IPS-NIHi11 (cell line): ENCODE measurements around the gene MBNL2.
A peak's percentile ranks its signal among the peaks of the same experiment; 100 is the strongest.

Experiments used
- DNase-seq: peaks from one replicate; pipeline ENCODE4 v3.0.0; 2012; ENCODE audit warnings: mixed read lengths, low spot score

The MBNL2 gene

DNA sequence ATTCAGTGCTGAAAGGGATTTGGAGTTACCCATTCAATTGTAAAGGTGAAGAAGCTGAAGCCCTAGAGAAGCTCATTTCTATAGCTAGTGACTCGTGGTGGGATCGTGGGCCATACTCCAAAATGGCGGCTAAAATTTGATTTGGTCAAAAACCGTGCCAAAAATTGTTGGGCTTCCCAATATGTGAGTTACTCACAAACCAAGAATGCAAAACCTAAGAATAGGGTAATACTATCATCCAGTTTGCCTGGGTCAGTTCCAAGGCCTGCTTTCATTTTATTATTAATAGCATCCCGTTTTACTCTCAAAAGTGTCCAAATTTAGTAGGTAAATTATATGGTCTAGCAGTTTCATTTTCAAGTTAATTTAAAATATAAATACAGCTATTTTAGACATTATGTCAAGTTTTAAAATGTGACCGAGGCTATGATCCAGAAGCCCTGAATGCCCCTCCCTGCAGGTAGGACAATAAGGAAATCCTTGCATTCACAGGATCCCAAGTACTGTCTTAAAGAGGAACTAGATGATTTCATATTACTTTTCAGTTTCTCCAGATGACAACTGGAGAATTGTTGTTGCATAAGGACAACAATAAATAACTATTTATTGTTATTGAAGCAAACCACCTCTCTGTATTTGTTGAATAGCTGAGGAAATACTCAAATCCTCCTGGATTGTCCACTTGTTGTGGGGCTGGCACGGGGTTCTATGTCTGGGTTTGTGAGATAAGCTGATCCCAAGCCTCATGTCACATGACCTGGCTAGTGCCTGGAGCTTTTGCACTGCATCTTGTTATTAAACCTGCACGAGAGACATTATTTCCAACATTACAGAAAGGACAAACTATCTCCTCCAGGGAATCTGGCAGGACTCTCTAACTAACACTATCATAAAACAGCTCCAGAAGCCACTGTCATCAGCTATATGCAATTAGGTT, 200.3 kb downstream of the MBNL2 start:
- DNase-seq, result no peak

DNA sequence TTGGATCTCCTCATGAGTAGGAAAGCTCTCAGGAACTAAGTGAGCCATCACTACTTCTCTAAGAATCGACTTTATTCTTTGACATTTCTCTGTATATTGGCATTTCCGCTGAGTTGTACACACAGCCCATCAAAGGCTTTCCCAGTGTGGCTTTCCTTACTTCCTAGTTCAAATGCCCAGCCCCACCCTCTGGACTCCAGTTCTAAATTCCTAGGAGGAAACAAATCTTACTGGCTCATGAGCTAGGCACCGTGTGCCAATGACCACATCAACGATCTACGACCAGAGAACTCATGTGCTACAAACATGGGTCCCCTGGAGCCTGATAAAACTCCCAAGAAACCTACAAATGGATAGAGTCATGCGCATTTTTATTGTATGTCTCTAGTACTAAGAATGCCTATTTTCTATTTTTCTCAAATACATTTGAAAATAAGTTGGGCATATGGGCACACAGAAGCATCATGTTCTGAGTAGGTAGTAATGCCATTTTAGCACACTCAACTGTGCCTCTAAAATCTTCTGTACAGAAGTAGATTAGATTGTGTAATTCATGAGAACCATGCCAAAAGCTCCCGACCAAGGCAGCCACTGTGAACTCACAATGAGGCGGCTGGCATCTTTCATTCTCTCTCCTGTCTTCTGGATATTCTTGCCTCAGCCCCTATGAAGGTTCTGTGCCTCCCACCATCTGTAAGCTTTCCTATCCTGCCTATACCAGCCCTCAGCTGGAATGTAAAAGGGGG, 201.3 kb downstream of the MBNL2 start:
- DNase-seq, result no peak

DNA sequence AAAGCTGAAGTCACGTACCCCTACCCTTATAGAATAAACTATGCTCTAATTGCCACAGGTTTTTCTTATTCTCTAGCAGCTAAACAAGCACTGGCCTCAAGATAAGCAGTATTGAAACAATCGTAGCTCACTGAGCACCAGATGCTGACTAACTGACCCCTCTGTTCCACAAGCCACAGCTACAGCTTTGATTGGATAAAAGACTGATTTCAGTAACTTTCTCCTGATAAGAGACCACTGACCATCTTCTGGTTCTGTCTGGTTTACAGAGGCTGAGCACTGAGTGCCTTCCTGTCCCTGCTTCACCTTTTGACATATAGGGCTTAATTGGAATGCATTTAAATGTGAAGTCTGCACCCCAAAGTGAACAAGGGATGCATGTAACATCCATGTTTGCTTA, 203.5 kb downstream of the MBNL2 start:
- no peak for DNase-seq

DNA sequence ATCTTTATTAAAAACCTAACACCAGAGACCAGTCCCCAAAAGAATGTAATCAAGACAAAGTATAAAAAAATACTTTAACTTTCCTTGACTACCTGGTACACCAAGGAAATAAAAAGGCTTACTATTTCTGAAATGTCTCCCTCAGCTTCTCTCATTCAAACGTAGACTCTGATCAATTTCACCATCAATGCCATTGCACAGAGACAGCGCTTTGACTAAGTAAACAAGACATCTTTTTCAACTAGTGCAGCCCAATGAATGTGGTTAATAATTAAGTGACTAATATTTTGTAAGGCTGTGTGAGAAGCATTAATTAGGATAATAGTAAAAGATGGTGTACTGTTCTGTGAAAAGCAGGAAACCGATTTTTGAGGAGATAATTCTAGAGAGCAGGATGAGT, 204.6 kb downstream of the MBNL2 start:
- no peak for DNase-seq

DNA sequence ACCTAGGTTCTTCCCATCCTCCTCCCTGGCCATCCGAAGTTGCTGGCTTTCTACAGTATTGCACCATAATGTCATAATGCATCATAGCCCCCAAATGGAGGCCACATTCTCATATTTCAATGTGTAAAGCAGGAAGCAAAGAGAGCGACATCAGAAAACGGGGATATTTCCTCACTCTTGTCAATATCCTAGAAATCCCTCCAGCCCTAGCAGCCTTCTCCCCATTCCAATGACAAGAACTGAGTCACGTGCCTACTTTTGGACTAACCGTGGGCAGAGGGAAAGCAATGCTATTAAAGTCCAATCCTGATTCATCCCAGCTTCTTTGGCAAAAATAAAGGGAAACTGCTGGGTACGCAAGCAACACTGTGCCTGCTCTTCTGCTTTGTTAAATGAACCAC, 207.5 kb downstream of the MBNL2 start:
- no peak for DNase-seq

DNA sequence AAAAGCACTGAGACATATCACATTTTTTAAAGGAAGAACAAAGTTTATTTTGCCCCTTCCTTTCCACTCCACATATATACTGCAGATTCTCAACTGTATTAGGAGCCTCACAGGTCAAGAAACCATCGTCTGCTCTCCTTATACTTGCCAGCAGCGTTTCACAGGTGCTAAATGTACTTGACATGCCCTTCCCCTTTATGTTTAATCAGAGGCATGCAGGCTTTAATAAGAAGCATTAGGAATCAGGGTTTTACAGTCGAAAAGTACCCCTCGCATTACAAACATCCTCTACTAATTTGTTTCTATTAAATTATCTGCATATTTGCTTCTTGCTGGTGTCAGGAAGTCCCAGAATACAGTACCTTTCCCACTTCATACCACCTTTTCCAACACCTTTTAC, 208.2 kb downstream of the MBNL2 start:
- DNase-seq, result no peak

DNA sequence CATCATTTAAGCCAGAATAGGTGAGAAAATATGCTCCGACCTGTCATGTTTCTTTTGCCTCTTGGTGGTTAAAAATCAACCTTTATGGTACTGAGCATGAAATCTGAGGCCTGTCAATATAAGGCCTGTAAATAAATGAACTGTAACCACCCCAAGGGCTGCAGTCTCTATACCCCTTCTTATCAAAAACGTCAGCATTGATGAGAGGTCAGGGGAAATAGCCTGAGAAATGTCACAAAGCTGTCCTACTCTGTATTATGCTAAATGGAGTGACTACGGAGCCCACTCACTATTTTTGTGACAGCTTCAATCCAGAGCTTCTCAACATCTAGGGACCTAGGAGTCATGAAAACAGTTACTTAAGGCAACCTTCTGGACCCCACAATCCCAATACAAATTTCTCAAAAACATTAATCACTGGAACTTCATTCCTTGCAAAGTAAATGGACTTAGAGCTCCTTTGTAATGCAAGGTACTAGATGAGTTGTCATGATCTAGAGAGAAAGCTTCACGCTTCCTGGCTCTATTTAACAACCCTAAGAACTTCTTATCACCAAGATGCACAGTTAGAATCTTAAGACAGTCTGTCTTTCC, 209.1 kb downstream of the MBNL2 start:
- DNase-seq, result no peak

DNA sequence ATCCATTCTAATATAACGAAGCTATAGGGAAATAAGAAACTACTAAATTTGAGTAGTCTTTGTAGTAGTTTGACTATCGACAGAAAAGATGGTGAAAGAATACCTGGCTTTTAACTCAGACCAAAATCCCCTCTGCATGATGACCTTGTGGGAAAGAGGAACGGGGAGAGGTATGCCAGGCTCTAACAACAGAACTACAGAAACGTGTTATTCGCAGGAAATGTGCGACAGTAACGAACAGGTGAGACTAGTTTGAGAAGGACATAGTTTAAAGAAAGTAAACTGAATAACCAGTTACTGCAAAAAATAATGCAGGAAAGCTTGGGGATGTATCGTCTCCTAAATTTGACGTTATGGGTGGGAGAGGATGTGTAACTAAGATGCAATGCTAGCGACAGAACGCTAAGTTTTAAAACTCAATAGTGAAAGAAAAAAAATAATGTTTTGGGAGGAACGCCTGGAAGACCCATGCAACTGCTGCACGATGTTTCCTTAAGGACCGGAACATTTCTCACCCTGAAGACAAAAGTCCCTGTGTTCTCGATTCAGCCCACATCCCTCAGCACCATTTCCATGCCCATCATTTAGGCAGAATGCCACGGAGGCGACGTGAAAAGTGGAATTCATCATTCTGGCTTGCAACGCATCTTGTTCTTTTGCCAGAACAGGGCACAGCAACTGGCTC, 210.2 kb downstream of the MBNL2 start:
- DNase-seq, result no peak

DNA sequence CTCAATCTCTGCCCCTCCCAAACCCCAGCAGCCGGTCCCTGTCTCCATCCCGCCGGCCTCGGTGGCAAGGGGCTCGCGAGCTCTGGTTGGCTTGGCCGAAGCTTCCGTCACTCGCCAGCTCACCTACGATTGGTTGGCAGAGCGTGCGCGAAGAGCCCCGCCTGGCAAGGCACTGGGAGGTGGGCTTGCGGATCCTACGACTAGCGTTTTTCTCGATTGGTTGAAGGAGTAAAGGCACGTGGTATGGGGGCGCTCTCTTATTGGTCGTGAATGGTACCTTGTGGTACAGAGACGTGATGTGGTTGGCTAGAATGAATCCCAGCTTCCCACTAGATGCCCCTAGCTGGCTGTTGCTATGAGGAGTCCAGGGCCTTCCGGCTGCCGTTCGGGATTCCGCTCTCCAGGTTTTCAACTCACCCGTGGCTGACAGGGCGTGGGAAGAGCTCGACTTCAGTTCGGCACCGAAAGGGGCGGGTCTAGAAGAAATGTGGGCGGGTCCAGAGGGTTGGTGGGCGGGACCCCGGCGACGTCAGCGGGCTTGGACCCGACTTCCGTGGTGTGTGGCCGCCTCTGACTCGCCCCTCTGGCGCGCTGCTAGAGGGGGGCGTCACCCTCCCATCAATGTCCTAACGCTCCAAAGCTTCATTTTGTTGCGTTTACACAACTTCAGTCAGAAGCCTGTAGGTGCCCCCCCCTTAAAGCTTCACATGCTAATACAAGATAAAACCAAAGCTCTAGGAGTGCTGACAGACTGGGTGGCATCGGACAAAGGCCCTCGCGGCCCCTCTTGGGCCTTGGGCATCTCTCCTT, 211.0 kb downstream of the MBNL2 start:
- peak; percentile 89 for DNase-seq

DNA sequence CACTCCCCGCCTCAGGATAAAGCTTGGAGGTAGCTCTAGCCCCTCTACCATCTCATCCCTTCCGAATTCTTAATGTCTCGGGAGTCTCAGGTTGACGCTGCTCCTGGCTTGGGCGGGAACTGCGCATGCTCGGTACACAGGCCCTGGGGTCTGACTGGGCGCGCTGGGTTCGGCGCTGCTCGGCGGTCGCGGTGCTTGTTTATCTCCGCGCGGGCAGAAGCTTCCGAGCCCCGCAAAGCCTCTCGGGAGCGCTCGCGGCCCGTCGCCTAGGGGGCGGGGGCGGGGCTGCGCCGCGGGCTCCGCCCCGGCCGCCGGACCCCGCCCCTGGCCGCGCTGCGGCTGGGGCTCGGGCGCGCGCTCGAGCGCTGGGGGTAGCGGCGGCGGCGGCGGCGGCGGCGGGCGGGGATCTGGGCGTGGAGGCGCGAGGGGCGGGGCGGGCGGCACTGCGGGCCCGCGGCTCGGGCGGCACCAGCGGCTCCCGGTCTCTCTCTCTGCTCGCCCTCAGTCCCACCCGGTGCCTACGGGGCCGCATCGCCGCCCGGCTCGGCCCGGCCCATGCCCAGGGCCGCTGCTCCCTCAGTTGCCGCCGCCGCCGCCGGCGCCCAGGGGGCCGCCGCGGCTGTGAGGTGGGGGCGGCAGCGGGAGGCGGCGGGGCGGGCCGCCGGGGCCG, 211.7 kb downstream of the MBNL2 start, which contains the start of gene RAP2A:
RAP2A (plus strand) TSS at position 443 of the 670 bp plus-strand sequence. CDS start 302 bp downstream, outside the sequence.
- DNase-seq, result peak; percentile 75

DNA sequence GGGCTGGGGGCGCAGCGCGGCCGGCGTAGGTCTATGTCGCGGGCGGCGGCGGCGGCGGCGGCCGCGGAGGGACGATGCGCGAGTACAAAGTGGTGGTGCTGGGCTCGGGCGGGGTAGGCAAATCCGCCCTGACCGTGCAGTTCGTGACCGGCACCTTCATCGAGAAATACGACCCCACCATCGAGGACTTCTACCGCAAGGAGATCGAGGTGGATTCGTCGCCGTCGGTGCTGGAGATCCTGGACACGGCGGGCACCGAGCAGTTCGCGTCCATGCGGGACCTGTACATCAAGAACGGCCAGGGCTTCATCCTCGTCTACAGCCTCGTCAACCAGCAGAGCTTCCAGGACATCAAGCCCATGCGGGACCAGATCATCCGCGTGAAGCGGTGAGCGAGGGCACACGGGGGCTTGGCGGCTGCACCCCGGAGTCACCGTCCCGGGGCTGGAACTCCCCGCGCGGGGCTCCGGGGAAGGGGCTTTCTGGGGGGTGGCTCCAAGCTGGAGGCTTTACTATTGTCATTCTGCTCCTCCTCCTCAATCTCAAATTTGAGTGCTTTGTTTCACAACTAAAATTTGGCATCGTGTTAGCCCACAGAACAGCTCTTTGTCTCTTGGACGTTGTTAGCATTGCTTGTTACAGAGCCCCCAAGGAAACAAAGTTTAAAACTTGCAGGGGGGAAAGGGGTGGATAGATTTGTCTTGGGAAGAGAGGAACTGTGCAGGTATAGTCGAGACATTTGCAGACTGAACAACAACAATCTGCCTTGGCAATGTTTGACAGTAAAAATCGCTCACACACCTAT, 212.5 kb downstream of the MBNL2 start:
- no peak for DNase-seq

DNA sequence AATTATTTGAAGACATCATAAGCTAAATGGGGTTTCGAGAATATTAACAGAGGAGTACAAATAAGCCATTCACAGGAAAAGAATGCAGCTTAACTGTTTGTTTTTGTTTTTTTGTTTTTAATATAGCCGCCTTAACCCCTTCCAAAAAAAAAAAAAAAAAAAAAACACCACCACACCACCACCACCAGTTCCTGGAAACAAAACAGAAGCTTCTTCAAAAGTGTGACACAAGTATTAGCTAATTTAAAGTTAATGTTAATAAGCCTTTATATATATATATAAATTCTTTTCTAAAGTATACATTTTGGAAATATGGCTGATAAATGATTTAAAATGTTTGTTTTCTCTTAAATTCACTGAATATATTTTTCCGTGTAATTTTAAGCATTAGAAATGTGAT, 213.2 kb downstream of the MBNL2 start:
- DNase-seq, result no peak

DNA sequence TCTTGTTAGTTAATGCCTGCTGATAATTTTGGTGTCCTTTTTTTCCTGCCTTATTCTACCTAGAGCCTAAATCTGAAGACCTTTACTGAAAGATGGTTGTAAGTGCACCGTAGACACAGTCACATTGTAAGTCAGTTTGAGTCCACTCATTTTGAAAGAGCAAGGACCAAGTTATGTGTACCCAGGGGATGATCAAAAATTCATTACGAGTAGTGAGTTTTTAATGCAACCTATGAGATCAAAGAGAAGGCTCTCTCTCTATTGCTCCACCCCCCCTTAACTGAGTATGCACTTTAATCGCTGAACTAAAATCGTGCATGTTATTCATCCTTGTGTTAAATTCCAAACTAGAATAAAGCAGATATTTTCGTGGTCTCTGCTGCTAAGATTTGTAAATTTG, 213.7 kb downstream of the MBNL2 start:
- no peak for DNase-seq

DNA sequence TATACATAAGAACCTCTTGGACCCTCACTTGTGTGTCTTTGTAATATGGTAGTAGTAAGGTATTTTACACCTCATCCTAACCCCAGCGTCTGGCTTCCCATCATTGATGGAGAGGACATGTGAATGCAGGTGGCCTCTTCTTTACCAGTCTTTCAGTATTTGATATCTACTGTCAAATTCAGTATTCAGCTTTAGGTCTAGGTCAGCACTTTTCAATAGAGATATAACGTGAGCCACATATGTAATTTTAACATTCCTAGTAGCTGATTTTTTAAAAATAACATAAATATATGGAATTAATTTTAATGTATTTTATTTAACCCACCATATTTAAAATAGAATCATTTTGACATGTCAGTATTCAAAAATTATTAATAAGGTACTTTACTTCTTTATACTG, 214.7 kb downstream of the MBNL2 start:
- no peak for DNase-seq

DNA sequence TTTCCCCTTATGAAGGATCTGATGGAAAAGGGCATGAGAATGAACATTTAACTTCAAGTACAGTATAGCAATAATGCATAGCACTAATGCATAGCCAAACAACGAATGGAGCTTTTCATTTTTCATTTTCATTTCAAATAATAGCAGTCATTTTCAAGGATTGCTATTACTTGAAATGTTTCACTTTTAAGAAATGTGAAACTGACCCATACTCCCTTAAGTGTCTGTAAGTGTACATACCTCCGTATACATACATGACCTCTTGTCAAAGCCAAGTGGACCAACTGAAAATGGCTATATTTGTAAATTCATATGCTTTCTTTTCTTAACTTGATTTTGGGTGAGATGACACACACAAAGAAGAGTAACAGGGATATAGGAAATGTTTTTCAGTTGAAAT, 215.6 kb downstream of the MBNL2 start:
- no peak for DNase-seq

DNA sequence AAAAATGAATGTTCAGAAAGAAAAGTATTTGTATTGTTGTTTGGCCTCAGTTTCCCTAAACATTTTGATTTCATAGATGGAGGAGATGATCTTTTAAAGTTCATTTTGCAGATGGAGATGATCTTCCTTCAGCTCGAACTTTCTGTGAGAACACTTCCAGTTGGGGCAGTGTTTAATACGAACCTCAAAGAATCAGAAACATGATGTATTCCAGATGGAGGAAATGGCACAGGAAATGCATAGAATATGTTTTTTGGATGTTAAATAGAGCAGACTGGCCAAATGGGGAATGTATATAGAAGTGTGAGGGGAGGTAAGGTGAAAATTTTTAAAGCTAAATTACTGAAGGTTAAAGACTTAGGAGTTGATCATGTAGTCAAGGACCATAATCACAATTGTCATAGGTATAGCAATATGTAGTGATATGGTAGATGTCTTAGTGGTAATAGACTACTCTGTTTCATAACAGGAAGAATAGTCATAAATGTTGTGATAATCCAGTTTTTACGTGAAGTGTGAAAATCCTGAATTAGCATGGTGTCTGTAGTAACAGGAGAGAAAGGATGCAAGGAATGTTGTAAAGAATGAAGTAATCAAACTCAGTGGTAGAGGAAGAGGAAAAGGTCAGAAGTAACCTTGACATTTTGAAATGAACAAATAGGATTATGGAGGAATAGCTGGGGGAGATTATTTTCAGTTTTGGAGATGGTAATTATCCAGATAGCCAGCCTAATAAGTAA, 216.9 kb downstream of the MBNL2 start:
- no peak for DNase-seq

DNA sequence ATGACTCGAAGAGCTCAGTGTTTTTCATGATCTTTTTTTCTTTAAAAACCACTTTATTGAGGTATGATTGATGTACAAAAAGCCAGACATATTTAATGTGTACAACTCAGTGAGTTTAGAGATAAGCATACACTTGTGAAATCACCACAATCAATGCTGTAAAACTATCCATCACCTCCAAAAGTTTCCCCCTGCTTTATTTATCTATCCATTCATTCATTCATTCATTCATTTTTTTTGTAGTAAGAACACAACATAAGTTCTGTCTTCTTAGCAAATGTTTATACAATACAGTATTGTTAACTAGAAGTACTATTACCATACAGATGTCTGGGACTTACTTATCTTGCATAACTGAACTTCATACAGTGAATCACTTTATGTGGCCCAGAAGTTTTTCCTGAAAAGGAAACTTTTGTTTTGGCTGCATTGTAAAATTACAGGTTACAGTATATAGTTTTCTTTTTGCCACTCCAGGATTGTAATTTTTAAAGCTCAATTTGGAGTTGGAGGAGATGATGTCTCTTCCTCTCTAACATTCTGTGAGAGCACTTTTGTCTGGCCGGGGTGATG, 218.6 kb downstream of the MBNL2 start:
- DNase-seq, result no peak

DNA sequence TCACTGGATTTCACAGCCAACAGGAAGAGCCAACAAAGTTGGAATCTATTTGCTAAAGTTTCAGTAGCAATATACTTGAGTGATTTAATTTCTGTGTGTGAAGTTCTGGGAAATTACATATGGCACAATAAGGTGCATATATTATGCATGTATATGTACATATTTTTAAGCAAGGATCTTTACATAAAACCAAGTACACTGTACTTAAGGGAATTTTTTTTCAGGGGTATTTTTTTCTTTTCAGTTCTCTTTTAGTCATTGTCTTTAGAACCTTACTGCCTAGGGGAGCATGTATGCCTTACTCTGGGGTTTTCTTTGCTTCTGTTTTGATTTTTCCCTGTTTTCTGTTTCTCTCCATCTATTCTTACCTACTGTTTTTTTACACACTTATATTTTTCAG, 219.2 kb downstream of the MBNL2 start:
- no peak for DNase-seq
